RKO (cell line): ENCODE results near the gene MAP2K3.
"Not testable (repeated sequence)": the region's sequence is repeated elsewhere in the genome, so short reads cannot be mapped to it uniquely, and the experiment has no call there.

ENCODE experiments used
- DNase-seq: peaks from one replicate; pipeline ENCODE4 v3.0.0-alpha.2; 2016; ENCODE audit warnings: low spot score

Gene MAP2K3

DNA sequence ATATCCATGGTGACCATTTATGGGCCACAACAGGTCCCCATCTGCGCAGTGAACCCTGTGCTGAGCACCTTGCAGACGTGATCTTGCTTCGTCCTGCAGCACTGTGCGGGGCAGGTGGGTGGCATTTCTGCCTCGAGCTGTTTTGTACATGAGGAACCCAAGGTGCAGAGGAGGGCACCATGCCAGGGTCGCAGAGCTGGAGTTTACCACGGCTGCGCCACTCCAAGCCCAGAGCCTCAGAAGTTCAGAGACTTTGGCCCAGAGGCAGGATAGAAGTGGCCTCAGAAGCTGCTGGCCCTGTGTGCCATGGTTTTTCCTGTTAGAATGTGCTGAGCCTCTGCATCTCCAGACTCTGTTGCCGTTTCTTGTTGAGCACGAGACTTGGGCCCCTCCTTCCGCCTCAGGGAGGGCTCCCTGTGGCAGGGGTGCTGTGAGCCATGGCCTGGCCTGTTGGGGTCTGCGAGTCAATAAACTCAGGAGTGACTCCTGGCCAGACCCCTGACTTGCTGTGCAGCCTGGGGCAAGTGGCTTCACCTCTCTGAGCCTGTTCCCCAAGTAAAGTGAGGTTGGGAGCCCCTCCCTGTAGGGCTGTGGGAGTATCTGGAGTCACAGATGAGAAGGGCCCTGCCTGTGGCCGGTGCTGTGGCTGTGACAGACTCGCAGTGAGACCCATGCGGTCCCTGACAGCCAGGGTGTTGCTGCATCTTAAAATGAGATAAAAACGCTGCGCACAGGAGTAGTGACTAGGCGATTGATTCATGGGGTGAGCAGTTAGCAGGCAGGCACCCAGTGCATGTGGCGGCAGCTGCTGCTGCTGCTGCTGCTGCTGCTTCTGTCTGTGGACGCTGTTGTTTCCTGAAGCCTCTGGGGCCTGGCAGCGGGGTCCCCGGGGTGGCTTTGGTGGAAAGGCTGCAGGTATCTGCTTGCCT is 11.8 kb downstream of the MAP2K3 start:
- peak; percentile 79 for DNase-seq

GRCh38 chr17:21297026-21297520 is 12.6 kb downstream of the MAP2K3 start:
- no peak for DNase-seq

GRCh38 chr17:21297597-21297996 is 13.1 kb downstream of the MAP2K3 start:
- DNase-seq, result no peak

GRCh38 chr17:21298056-21298982 is 13.8 kb downstream of the MAP2K3 start:
- no peak for DNase-seq

GRCh38 chr17:21298983-21299519 is 14.5 kb downstream of the MAP2K3 start:
- DNase-seq, result peak; percentile 0

GRCh38 chr17:21299981-21300600 is 15.6 kb downstream of the MAP2K3 start:
- DNase-seq, result peak; percentile 0

DNA sequence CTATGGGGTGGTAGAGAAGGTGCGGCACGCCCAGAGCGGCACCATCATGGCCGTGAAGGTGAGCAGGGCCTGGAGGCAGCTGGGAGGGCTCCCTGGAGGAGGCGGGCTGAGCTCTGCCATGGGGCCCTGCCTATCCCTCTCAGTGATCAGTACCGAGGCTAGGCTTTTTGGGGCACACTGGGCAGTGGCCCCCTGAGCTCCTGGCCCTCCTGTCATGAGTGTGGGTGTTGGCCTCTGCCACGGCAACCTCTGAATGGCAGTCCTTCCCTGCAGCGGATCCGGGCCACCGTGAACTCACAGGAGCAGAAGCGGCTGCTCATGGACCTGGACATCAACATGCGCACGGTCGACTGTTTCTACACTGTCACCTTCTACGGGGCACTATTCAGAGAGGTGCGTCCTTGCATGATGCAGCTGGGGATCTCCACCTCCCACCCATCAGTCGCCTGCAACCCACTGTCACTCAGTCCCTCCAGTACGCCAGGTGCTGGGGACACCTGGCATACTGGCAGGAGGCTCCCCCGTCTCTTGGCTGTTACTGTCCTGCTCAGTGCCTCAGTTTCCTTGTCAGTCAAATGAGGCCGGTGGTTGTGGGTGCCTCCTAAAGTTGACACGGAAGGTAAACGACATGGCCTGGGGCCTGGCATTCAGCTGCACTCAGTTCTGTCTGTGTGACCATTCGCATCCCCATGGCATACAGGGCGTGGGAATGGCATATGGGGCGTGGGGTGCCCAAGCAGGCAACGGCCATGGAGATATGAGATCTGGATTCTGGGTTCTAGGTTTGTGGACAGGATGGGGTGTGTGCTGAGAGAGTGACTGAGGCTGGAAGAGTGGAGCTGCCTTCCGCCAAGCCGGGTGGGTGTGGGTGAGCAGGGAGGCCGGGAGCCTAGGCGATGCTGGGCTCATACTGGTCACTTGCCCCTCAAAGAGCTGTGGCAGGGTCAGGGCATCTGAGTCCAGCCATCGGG is 16.4 kb downstream of the MAP2K3 start:
- DNase-seq, result no peak

DNA sequence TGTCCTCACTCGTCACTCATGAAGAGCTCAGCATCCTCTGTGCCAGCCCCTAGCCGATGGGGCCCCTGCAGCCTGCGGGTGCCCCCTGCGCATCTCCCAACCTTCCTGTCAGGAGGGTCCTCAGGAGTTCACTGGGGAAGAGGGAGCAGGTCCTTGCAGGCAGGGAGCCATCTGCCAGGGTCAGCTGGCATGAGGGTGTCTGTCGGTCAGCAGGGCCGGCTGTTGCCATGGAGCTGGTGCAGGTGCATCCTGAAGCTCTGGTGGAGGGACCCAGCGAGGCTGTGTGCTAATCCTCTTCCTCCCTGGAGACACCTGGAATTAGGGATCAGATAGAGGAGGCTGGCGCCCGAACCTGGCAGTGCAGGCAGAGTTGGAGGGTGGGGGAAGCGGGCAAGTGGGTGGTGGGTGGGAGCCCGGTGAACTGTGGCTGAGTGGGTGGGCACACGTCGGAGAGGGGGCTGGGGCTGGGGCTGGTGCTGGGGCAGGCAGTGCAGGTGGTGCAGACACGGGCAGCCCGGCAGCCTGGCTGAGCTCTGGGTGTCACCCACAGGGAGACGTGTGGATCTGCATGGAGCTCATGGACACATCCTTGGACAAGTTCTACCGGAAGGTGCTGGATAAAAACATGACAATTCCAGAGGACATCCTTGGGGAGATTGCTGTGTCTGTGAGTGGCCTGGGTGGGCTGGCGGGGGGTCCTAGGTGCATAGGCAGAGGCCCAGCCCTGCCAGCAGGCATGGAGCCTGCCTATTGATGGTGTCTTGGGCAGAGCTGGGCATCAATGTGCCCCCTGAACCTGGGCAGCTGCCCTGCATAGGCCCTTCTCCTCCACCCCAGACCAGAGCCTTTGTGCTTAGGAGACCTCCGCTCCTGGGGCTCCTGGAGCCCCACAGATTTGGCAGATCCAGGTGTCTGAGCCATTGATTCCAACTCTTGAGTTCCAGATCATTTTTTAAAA is 17.4 kb downstream of the MAP2K3 start:
- no peak for DNase-seq

DNA sequence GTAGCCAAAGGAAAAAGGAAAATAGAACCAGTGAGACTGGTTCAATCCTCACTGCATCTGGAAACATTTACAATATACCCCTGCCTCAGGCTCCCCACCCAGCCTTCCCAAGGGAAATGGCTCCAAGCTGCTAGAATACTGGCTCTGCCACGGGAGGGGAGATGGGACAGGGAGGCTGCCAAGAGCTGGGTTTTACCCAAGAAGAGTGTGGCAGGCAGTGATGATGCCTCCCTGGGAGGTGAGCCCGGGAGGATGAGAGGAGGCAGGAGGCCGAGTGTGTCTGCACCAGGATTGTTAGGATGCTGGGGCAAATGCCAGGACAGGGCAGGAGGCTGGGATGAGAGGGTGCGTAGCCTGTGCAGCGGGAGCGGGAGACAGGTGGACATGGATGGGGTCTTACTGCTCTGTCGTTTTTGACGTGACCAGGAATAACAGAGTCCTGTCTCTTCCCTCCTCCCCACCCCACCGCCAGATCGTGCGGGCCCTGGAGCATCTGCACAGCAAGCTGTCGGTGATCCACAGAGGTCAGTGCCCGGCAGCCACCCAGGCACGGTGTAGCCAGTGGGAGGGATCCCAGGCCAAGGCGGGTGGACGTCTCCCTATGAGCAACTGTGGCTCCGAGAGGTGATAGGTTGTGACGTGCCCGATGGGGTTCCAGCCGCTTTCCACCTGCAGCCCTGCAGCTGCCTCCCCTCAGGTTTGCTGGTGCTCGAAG is 18.4 kb downstream of the MAP2K3 start:
- DNase-seq, result no peak

- DNase-seq, result no peak
Measured at GRCh38 chr17:21303441-21304065, 19.0 kb downstream of the MAP2K3 start.

DNA sequence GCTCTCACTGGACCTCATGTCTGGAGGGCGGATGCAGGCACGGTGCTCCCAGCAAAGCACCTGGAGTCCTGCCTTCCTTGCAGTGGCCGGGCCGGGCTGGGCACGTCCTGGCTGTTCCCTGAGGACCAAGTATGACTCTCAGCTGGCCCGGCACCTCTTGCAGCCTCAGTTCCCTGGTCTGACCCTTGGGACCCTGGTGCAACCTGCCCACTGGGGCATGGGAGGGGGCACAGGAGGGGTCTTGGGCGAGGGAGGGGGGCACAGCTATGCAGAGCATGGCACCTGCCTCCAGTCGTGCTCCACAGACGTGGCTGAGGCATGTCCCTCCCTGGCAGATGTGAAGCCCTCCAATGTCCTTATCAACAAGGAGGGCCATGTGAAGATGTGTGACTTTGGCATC is 19.6 kb downstream of the MAP2K3 start:
- no peak for DNase-seq

GRCh38 chr17:21304551-21305151 is 20.1 kb downstream of the MAP2K3 start:
- DNase-seq, result not testable (repeated sequence)

DNA sequence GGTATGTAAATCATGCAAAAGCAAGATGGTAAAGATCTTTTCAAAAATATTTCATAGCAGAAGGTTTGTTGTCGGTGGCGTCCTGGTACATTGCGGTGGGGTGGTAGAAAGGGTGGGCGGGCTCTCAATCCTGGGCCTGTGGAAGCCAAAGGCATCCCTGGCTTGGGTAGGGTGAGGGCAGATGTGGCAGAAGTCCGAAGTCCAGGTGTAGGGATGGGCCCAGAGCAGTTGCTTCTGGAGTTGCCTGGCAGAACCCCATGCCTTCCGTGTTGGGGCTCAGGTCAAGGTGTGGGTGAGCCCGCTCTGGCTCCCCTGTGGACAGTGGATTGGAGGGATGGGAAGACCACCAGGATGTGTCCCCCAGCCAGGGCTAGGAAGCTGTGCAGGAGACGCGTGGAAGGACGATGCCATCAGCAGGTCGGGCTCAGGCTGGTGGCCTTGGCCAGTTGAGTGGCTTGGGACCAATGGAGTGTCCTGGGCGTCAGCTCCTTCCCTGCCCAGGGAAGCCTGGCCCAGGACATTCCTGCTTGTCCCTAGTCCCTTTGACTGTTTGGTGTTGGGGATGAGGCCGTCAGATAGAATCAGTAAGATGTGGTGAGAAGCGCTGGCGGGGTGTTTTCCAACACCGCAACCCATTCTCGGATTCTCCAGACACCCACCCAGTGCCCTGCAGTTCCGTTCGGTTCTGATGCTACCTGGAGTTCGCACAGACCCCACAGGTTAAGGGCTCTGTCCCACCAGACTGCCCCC is 21.1 kb downstream of the MAP2K3 start:
- not testable (repeated sequence) for DNase-seq

DNA sequence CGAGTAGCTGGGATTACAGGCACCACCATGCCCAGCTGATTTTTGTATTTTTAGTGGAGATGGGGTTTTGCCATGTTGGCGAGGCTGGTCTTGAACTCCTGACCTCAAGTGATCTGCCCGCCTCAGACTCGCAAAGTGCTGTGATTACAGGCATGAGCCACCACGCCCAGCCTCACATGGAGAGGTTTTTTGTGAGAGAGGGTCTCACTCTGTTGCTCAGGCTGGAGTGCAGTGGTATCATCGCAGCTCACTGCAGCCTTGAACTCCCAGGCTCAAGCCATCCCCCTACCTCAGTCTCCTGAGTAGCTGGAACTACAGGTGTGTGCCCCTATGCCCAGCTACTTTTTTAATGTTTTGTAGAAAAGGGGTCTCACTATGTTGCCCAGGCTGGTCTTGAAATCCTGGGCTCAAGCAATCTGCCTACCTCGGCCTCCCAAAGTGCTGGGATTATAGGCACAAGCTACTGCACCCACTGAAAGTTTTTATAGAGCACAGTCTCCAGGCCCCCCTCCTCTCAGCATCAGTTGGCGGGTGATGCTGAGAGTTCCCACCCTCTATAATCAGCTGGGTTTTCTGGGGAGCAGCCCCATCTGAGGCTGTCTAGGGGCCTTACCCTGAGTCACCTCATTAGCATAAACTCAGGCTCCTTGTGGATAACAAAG is 22.2 kb downstream of the MAP2K3 start:
- DNase-seq, result not testable (repeated sequence)

DNA sequence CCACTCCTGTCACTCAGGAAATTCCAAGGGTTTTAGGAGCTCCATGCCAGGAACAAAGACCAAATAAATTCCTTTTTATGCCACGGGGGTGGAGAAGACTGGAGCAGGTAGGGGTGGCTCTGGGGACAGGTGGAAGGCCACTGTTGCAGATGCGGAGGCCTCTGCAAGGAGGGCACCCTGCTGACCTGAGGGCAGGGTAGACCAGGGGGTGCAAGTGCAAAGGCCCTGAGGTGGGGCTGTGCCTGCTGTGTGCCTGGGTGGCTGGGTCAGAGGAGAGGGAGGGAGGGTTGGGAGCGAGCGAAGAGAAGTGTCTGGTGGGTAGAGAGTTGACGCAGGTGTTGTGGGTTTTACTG is 22.7 kb downstream of the MAP2K3 start:
- not testable (repeated sequence) for DNase-seq

GRCh38 chr17:21308931-21309381 is 24.4 kb downstream of the MAP2K3 start:
- DNase-seq, result not testable (repeated sequence)
